H9 (cell line): ENCODE data around the gene VAMP8. TPM values are rescaled to one million over a fixed set of nuclear protein-coding genes. Genes with fewer than 3 reads are reported as not detected.

ENCODE experiments used
- DNase-seq: peaks from one replicate; pipeline ENCODE4 v3.0.0-alpha.2; 2017
- H2AFZ ChIP-seq: one replicate; pipeline ENCODE4 v1.6.1; 2013; ENCODE audit warnings: mild to moderate bottlenecking, low read length, control low read depth, moderate library complexity
- H2AK5ac ChIP-seq: 2 replicates; pipeline ENCODE4 v1.6.1; 2013; ENCODE audit warnings: low read length, control low read depth, mixed read lengths; ENCODE audit not compliant: insufficient read length
- H2BK120ac ChIP-seq: one replicate; pipeline ENCODE4 v1.6.1; 2013; ENCODE audit warnings: low read depth, mild to moderate bottlenecking, low read length, control low read depth, inconsistent platforms; ENCODE audit not compliant: poor library complexity, severe bottlenecking
- H2BK12ac ChIP-seq: 2 replicates; pipeline ENCODE4 v1.6.1; 2013; ENCODE audit warnings: low read length, control low read depth, mixed read lengths, low read depth; ENCODE audit not compliant: insufficient read length
- H2BK15ac ChIP-seq: 2 replicates; pipeline ENCODE4 v1.6.1; 2013; ENCODE audit warnings: low read depth, low read length, control low read depth
- H2BK20ac ChIP-seq: one replicate; pipeline ENCODE4 v1.6.1; 2013; ENCODE audit warnings: low read depth, mild to moderate bottlenecking, low read length, control low read depth, inconsistent platforms; ENCODE audit not compliant: poor library complexity, severe bottlenecking
- H2BK5ac ChIP-seq: 2 replicates; pipeline ENCODE4 v1.6.1; 2013; ENCODE audit warnings: low read length, control low read depth, mixed read lengths; ENCODE audit not compliant: insufficient read length
- H3K14ac ChIP-seq: 2 replicates; pipeline ENCODE4 v1.6.1; 2013; ENCODE audit warnings: low read length, control low read depth; ENCODE audit not compliant: insufficient read depth
- H3K18ac ChIP-seq: 2 replicates; pipeline ENCODE4 v1.6.1; 2013; ENCODE audit warnings: low read depth, mild to moderate bottlenecking, mixed read lengths, low read length, control low read depth; ENCODE audit not compliant: insufficient read length
- H3K23ac ChIP-seq: 2 replicates; pipeline ENCODE4 v1.6.1; 2013; ENCODE audit warnings: low read length, control low read depth, mixed read lengths, low read depth; ENCODE audit not compliant: insufficient read length
- H3K23me2 ChIP-seq: 2 replicates; pipeline ENCODE4 v1.6.1; 2013; ENCODE audit warnings: low read depth, mild to moderate bottlenecking, mixed read lengths, low read length, control low read depth; ENCODE audit not compliant: insufficient read length, poor library complexity, severe bottlenecking
- H3K27ac ChIP-seq: 2 replicates; pipeline ENCODE4 v1.5.1; 2013; ENCODE audit warnings: low read length, control low read depth, mixed read lengths, low read depth; ENCODE audit not compliant: insufficient read length
- H3K27me3 ChIP-seq: 2 replicates; pipeline ENCODE4 v1.6.1; 2013; ENCODE audit warnings: low read length, control low read depth, inconsistent platforms; ENCODE audit not compliant: insufficient read depth
- H3K4ac ChIP-seq: 2 replicates; pipeline ENCODE4 v1.6.1; 2013; ENCODE audit warnings: low read depth, mild to moderate bottlenecking, control low read depth, inconsistent platforms, low read length, moderate library complexity
- H3K4me1 ChIP-seq: 2 replicates; pipeline ENCODE4 v1.6.1; 2013; ENCODE audit warnings: low read length, control low read depth, inconsistent platforms; ENCODE audit not compliant: insufficient read depth
- H3K4me2 ChIP-seq: 2 replicates; pipeline ENCODE4 v1.6.1; 2013; ENCODE audit warnings: low read length, control low read depth, mixed read lengths; ENCODE audit not compliant: insufficient read length, insufficient read depth
- H3K56ac ChIP-seq: 2 replicates; pipeline ENCODE4 v1.6.1; 2013; ENCODE audit warnings: low read depth, mild to moderate bottlenecking, mixed read lengths, low read length, control low read depth; ENCODE audit not compliant: insufficient read length
- H3K79me1 ChIP-seq: 2 replicates; pipeline ENCODE4 v1.6.1; 2013; ENCODE audit warnings: low read depth, mild to moderate bottlenecking, moderate library complexity, low read length, control low read depth, inconsistent platforms; ENCODE audit not compliant: insufficient read depth, poor library complexity, severe bottlenecking
- H3K79me2 ChIP-seq: 2 replicates; pipeline ENCODE4 v1.6.1; 2013; ENCODE audit warnings: low read length, control low read depth, inconsistent platforms; ENCODE audit not compliant: insufficient read depth
- H3K9ac ChIP-seq: 2 replicates; pipeline ENCODE4 v1.6.1; 2013; ENCODE audit warnings: low read length, control low read depth, mixed read lengths; ENCODE audit not compliant: insufficient read length; ENCODE audit errors: extremely low read depth
- H3K9me3 ChIP-seq: one replicate; pipeline ENCODE4 v1.6.1; 2013; ENCODE audit warnings: low read depth, low read length, inconsistent platforms; ENCODE audit not compliant: control insufficient read depth
- H3T11ph ChIP-seq: one replicate; pipeline ENCODE4 v1.6.1; 2013; ENCODE audit warnings: mild to moderate bottlenecking, low read length, control low read depth, inconsistent platforms
- H4K20me1 ChIP-seq: one replicate; pipeline ENCODE4 v1.6.1; 2013; ENCODE audit not compliant: control insufficient read depth, insufficient read length, insufficient read depth
- H4K5ac ChIP-seq: 2 replicates; pipeline ENCODE4 v1.6.1; 2013; ENCODE audit warnings: low read depth, mild to moderate bottlenecking, mixed read lengths, low read length, control low read depth; ENCODE audit not compliant: insufficient read length
- H4K8ac ChIP-seq: replicated peaks from 2 replicates; pipeline ENCODE4 v1.6.1; 2013; ENCODE audit warnings: low read length, control low read depth, mixed read lengths, low read depth; ENCODE audit not compliant: insufficient read length
- H4K91ac ChIP-seq: 2 replicates; pipeline ENCODE4 v1.6.1; 2013; ENCODE audit warnings: low read depth, mild to moderate bottlenecking, moderate library complexity, mixed read lengths, low read length, control low read depth; ENCODE audit not compliant: insufficient read length
- H3K27ac Mint-ChIP-seq, 3 experiments: 2 replicates in 2 of 3; 3 replicates in 1 of 3; pipeline ENCODE4 v1.8.0; 2020 to 2021; ENCODE audit warnings: mixed read lengths in 3 of 3, mild to moderate bottlenecking in 1 of 3, moderate library complexity in 1 of 3
- H3K27me3 Mint-ChIP-seq: 2 replicates; pipeline ENCODE4 v1.8.0; 2021; ENCODE audit warnings: low read depth, mild to moderate bottlenecking, moderate library complexity, mixed read lengths
- H3K36me3 Mint-ChIP-seq, 3 experiments: 2 replicates in 2 of 3; 3 replicates in 1 of 3; pipeline ENCODE4 v1.8.0; 2020 to 2021; ENCODE audit warnings: low read depth in 3 of 3, mixed read lengths in 3 of 3; ENCODE audit not compliant: insufficient read depth in 1 of 3
- H3K4me1 Mint-ChIP-seq, 2 experiments: 2 replicates each; pipeline ENCODE4 v1.8.0; 2020; ENCODE audit warnings: mixed read lengths in 2 of 2
- H3K4me3 Mint-ChIP-seq, 2 experiments: 2 replicates in 1 of 2; 3 replicates in 1 of 2; pipeline ENCODE4 v1.8.0; 2020 to 2021; ENCODE audit warnings: mild to moderate bottlenecking in 2 of 2, mixed read lengths in 2 of 2, moderate library complexity in 1 of 2
- H3K9me3 Mint-ChIP-seq, 2 experiments: 2 replicates in 1 of 2; 3 replicates in 1 of 2; pipeline ENCODE4 v1.8.0; 2020; ENCODE audit warnings: mild to moderate bottlenecking in 2 of 2, mixed read lengths in 2 of 2, moderate library complexity in 1 of 2
- WGBS: extraction: QIAGEN DNeasy Blood & Tissue Kit; methylation state at CpG from one replicate; pipeline ENCODE4 v1.1.7; 2013; ENCODE audit warnings: missing lambda C conversion rate, low lambda C conversion rate, mixed read lengths; ENCODE audit not compliant: insufficient read length; ENCODE audit errors: extremely low coverage; 5-methylcytosine and 5-hydroxymethylcytosine counted together
- total RNA-seq: library from RNA; stranded (reverse); gene quantifications from 2 replicates; pipeline ENCODE4 v1.2.1, GENCODE V29; 2021
- TF ChIP-seq, protein P1 (sequence below): fragments of 200-600 bp; sonication (generic); conservative IDR thresholded peaks from 3 replicates; pipeline ENCODE4 v1.8.0; 2021; ENCODE audit warnings: antibody characterized with exemption, mild to moderate bottlenecking

Gene VAMP8
- total RNA-seq, 1 experiment from 2014 or later, result 33.4 TPM

DNA sequence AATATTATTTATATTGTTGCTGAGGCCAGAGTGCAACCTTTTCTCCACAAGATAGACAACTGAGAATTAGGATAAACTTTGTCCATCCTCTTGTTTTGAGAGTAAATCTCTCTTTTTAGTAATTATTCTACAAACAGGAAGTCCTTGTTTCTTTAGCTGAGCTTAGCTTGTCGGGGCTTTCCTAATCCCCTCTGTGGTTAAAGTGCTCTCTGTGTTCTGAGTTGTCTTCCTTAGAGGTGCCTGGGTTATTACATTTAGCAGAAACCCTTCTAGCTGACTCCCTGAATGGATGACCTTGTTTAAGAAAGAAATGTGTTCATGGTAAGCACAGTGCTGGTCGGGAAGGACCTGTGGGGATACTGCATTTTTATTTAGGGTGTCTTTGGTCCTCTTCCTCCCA, 51.3 kb downstream of the VAMP8 start:
- Mint-ChIP-seq H3K4me3 (no peak overlapping the region), H3K4me1 (no peaks in the 10 kb centered on the region), H3K36me3 (peaks cover 60 to 93% (median 86%) of the 10 kb centered on the region in 3 experiments), H3K27me3 (no peaks in the 10 kb centered on the region), H3K27ac (peak overlapping the region in 1 of 3 experiments; percentile 55; a peak in 2 of 7 replicates), H3K9me3 (no peaks in the 10 kb centered on the region)
- no peaks in the 10 kb centered on the region for H3K4me1 ChIP-seq
- H2AK5ac ChIP-seq, result no peak overlapping the region
- no peak overlapping the region for H3K4me2 ChIP-seq
- H2AFZ ChIP-seq, result no peak overlapping the region
- no peak overlapping the region for H4K91ac ChIP-seq
- H3K27me3 ChIP-seq, result no peaks in the 10 kb centered on the region
- no peak overlapping the region for H3K27ac ChIP-seq
- H4K20me1 ChIP-seq, result no peaks in the 10 kb centered on the region
- H3K56ac ChIP-seq, result no peak overlapping the region
- no peak overlapping the region for H2BK5ac ChIP-seq
- TF ChIP-seq, protein P1, sequence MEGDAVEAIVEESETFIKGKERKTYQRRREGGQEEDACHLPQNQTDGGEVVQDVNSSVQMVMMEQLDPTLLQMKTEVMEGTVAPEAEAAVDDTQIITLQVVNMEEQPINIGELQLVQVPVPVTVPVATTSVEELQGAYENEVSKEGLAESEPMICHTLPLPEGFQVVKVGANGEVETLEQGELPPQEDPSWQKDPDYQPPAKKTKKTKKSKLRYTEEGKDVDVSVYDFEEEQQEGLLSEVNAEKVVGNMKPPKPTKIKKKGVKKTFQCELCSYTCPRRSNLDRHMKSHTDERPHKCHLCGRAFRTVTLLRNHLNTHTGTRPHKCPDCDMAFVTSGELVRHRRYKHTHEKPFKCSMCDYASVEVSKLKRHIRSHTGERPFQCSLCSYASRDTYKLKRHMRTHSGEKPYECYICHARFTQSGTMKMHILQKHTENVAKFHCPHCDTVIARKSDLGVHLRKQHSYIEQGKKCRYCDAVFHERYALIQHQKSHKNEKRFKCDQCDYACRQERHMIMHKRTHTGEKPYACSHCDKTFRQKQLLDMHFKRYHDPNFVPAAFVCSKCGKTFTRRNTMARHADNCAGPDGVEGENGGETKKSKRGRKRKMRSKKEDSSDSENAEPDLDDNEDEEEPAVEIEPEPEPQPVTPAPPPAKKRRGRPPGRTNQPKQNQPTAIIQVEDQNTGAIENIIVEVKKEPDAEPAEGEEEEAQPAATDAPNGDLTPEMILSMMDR, result no peak
- no peaks in the 10 kb centered on the region for H3K79me2 ChIP-seq
- H2BK15ac ChIP-seq, result no peak overlapping the region
- no peak overlapping the region for H3K9ac ChIP-seq
- H3K4ac ChIP-seq, result no peak overlapping the region
- DNase-seq, result no peak
- H3K23me2 ChIP-seq, result no peaks in the 10 kb centered on the region
- H3K9me3 ChIP-seq, result no peaks in the 10 kb centered on the region
- H3K23ac ChIP-seq, result no peak overlapping the region
- no peak overlapping the region for H3K14ac ChIP-seq
- H3T11ph ChIP-seq, result no peak overlapping the region
- H3K18ac ChIP-seq, result no peak overlapping the region
- whole genome bisulfite sequencing, result no CpG with 5 or more reads among the region's 2 CpGs
- H3K79me1 ChIP-seq, result no peaks in the 10 kb centered on the region
- no peak overlapping the region for H2BK12ac ChIP-seq
- no peak overlapping the region for H4K5ac ChIP-seq
- no peak overlapping the region for H4K8ac ChIP-seq
- H2BK120ac ChIP-seq, result no peak overlapping the region
- no peak overlapping the region for H2BK20ac ChIP-seq
